ENCODE data around the gene SYNJ1. TPM values are rescaled to one million over a fixed set of nuclear protein-coding genes. Genes with fewer than 3 reads are reported as not detected.
A peak's percentile ranks its signal among the peaks of the same experiment; 100 is the strongest.
"Not testable (repeated sequence)": the region's sequence is repeated elsewhere in the genome, so short reads cannot be mapped to it uniquely, and the experiment has no call there.

The SYNJ1 gene
- total RNA-seq, 3 donors from 2014 or later (not counting 1 experiment from before 2014, with no cell fraction given): 16.2 to 22.4 (median 20.1) TPM

DNA sequence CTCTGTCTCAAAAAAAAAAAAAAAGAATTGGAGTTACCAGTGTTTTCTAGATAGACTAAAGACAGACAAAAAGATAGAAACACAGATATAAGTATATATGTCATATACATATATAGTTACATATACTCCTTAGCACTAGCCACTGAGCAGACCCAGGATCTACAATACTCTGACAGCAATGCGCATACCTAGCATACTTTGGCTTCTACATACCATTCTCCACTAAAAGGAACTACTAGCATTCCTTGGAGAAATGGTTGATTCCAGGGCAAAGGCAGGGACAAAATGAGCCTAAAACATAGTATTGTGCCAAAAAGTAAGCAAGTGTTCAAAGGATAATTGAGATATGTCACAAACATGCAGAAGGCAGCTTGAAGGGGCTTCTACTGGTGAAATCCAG is 22.7 kb downstream of the SYNJ1 start:
- ATAC-seq: no peak
- Mint-ChIP-seq H3K4me3 (no peak overlapping the region), H3K27me3 (ENCODE audit: low read depth in 2 of 2) (no peaks in the 10 kb centered on the region), H3K9me3 (no peaks in the 10 kb centered on the region), H3K36me3 (no peaks in the 10 kb centered on the region), H3K4me1 (peaks cover 15 to 28% of the 10 kb centered on the region in 2 donors), H3K27ac (no peak overlapping the region)
- Histone ChIP-seq H3K9me3 (ENCODE audit: control insufficient read depth, insufficient read depth, low read length) (no peaks in the 10 kb centered on the region), H3K27ac (ENCODE audit: low read length) (no peak overlapping the region), H3K4me3 (ENCODE audit: low read length) (no peak overlapping the region), H3K27me3 (ENCODE audit: control insufficient read depth, insufficient read depth, low read length) (no peaks in the 10 kb centered on the region), H3K4me1 (ENCODE audit: control insufficient read depth, insufficient read depth, low read length) (no peaks in the 10 kb centered on the region), H3K36me3 (ENCODE audit: control insufficient read depth, insufficient read depth, low read length) (no peaks in the 10 kb centered on the region)
- DNase-seq: no peak
- TF ChIP-seq, protein P1, sequence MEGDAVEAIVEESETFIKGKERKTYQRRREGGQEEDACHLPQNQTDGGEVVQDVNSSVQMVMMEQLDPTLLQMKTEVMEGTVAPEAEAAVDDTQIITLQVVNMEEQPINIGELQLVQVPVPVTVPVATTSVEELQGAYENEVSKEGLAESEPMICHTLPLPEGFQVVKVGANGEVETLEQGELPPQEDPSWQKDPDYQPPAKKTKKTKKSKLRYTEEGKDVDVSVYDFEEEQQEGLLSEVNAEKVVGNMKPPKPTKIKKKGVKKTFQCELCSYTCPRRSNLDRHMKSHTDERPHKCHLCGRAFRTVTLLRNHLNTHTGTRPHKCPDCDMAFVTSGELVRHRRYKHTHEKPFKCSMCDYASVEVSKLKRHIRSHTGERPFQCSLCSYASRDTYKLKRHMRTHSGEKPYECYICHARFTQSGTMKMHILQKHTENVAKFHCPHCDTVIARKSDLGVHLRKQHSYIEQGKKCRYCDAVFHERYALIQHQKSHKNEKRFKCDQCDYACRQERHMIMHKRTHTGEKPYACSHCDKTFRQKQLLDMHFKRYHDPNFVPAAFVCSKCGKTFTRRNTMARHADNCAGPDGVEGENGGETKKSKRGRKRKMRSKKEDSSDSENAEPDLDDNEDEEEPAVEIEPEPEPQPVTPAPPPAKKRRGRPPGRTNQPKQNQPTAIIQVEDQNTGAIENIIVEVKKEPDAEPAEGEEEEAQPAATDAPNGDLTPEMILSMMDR (IDR thresholded peaks at IDR 0.05): no peak
- intact Hi-C loops (cut with micrococcal nuclease): no loop called here
- 89% methylated on average over 1 of the region's 1 CpG for WGBS (ENCODE audit: insufficient coverage)

GRCh38 chr21:32702702-32703101 is 25.1 kb downstream of the SYNJ1 start:
- peak overlapping the region in 1 of 2 donors; percentile 10 for H3K27ac Mint-ChIP-seq
- no peaks in the 10 kb centered on the region for H3K27me3 ChIP-seq (ENCODE audit: control insufficient read depth, insufficient read depth, low read length)
- TF ChIP-seq, protein P1 (IDR thresholded peaks at IDR 0.05): no peak
- no peak for DNase-seq
- H3K4me1 ChIP-seq (ENCODE audit: control insufficient read depth, insufficient read depth, low read length): no peaks in the 10 kb centered on the region
- intact Hi-C loops (cut with micrococcal nuclease): no loop called here
- peaks cover 8% of the 10 kb centered on the region for H3K36me3 ChIP-seq (ENCODE audit: control insufficient read depth, insufficient read depth, low read length)
- H3K4me3 Mint-ChIP-seq: no peak overlapping the region
- WGBS (ENCODE audit: insufficient coverage): 87% methylated on average over 4 of the region's 4 CpGs
- peak in 1 of 3 donors; percentile 37 for ATAC-seq
- no peaks in the 10 kb centered on the region for H3K27me3 Mint-ChIP-seq (ENCODE audit: low read depth in 2 of 2)
- no peaks in the 10 kb centered on the region for H3K9me3 Mint-ChIP-seq
- no peaks in the 10 kb centered on the region for H3K9me3 ChIP-seq (ENCODE audit: control insufficient read depth, insufficient read depth, low read length)
- H3K4me3 ChIP-seq (ENCODE audit: low read length): no peak overlapping the region
- no peak overlapping the region for H3K27ac ChIP-seq (ENCODE audit: low read length)
- no peaks in the 10 kb centered on the region for H3K36me3 Mint-ChIP-seq
- peaks cover 9 to 27% of the 10 kb centered on the region in 2 donors for H3K4me1 Mint-ChIP-seq

GRCh38 chr21:32698971-32699693 is 28.7 kb downstream of the SYNJ1 start:
- Mint-ChIP-seq H3K36me3 (no peaks in the 10 kb centered on the region), H3K27ac (no peak overlapping the region), H3K27me3 (ENCODE audit: low read depth in 2 of 2) (no peaks in the 10 kb centered on the region), H3K4me3 (no peak overlapping the region), H3K9me3 (no peaks in the 10 kb centered on the region), H3K4me1 (peaks cover 9 to 21% of the 10 kb centered on the region in 2 donors)
- Histone ChIP-seq H3K4me3 (ENCODE audit: low read length) (no peak overlapping the region), H3K4me1 (ENCODE audit: control insufficient read depth, insufficient read depth, low read length) (no peaks in the 10 kb centered on the region), H3K27ac (ENCODE audit: low read length) (no peak overlapping the region), H3K9me3 (ENCODE audit: control insufficient read depth, insufficient read depth, low read length) (no peaks in the 10 kb centered on the region), H3K36me3 (ENCODE audit: control insufficient read depth, insufficient read depth, low read length) (peaks cover 10% of the 10 kb centered on the region), H3K27me3 (ENCODE audit: control insufficient read depth, insufficient read depth, low read length) (no peaks in the 10 kb centered on the region)
- ATAC-seq (no peak), DNase-seq (no peak)
- TF ChIP-seq, protein P1 (IDR thresholded peaks at IDR 0.05): no peak
- WGBS (ENCODE audit: insufficient coverage): 92% methylated on average over 5 of the region's 8 CpGs
- intact Hi-C loops (cut with micrococcal nuclease): no loop called here

- Histone ChIP-seq H3K9me3 (ENCODE audit: control insufficient read depth, insufficient read depth, low read length) (no peaks in the 10 kb centered on the region), H3K4me1 (ENCODE audit: control insufficient read depth, insufficient read depth, low read length) (no peaks in the 10 kb centered on the region), H3K36me3 (ENCODE audit: control insufficient read depth, insufficient read depth, low read length) (peaks cover 13% of the 10 kb centered on the region), H3K4me3 (ENCODE audit: low read length) (no peak overlapping the region), H3K27ac (ENCODE audit: low read length) (no peak overlapping the region), H3K27me3 (ENCODE audit: control insufficient read depth, insufficient read depth, low read length) (no peaks in the 10 kb centered on the region)
- H3K9me3 Mint-ChIP-seq: no peaks in the 10 kb centered on the region
- TF ChIP-seq, protein P1 (IDR thresholded peaks at IDR 0.05): no peak
- no peak for ATAC-seq
- no peak overlapping the region for H3K27ac Mint-ChIP-seq
- H3K4me3 Mint-ChIP-seq: no peak overlapping the region
- no peaks in the 10 kb centered on the region for H3K27me3 Mint-ChIP-seq (ENCODE audit: low read depth in 2 of 2)
- peaks cover 9 to 19% of the 10 kb centered on the region in 2 donors for H3K4me1 Mint-ChIP-seq
- intact Hi-C loops (cut with micrococcal nuclease): no loop called here
- H3K36me3 Mint-ChIP-seq: no peaks in the 10 kb centered on the region
- no peak for DNase-seq
- 96% methylated on average over 2 of the region's 2 CpGs for WGBS (ENCODE audit: insufficient coverage)
Observed at GRCh38 chr21:32698286-32698685, 29.5 kb downstream of the SYNJ1 start.

GRCh38 chr21:32695482-32695881 is 32.3 kb downstream of the SYNJ1 start:
- not testable (repeated sequence) for H3K36me3 Mint-ChIP-seq

More at GRCh38 chr21:32695482-32695881, 32.3 kb downstream of the SYNJ1 start:
- H3K27ac Mint-ChIP-seq; intact Hi-C loops (cut with micrococcal nuclease); ATAC-seq; H3K4me1 ChIP-seq (ENCODE audit: control insufficient read depth, insufficient read depth, low read length); H3K4me3 Mint-ChIP-seq; H3K9me3 ChIP-seq (ENCODE audit: control insufficient read depth, insufficient read depth, low read length); H3K9me3 Mint-ChIP-seq; H3K4me3 ChIP-seq (ENCODE audit: low read length); H3K27me3 Mint-ChIP-seq (ENCODE audit: low read depth in 2 of 2); H3K27ac ChIP-seq (ENCODE audit: low read length); H3K27me3 ChIP-seq (ENCODE audit: control insufficient read depth, insufficient read depth, low read length); DNase-seq: not testable (repeated sequence)
- peaks cover 15% of the 10 kb centered on the region for H3K36me3 ChIP-seq (ENCODE audit: control insufficient read depth, insufficient read depth, low read length)
- over 99% methylated on average over 6 of the region's 7 CpGs for WGBS (ENCODE audit: insufficient coverage)
- peaks cover 0 to 10% of the 10 kb centered on the region in 2 donors for H3K4me1 Mint-ChIP-seq
